SK-N-SH (cell line): ENCODE results near the gene SSBP2.

ENCODE experiments used
- CTCF ChIP-seq: fragments of 200-600 bp; sonication (generic); IDR thresholded peaks from 2 replicates; pipeline ENCODE4 v1.6.1; 2017; ENCODE audit warnings: antibody characterized with exemption, mild to moderate bottlenecking, moderate library complexity
- EP300 ChIP-seq, 2 experiments: IDR thresholded peaks; 2 replicates each; pipeline versions ENCODE4 v1.4.0 to v1.6.1; 2012; ENCODE audit warnings: borderline replicate concordance in 1 of 2, low read depth in 1 of 2, low read length in 1 of 2
- EZH2phosphoT487 ChIP-seq: fragments of 200-600 bp; sonication (generic); IDR thresholded peaks from 2 replicates; pipeline ENCODE4 v1.6.1; 2017; ENCODE audit warnings: low read depth, mixed run types, mild to moderate bottlenecking, antibody characterized with exemption, moderate library complexity, borderline replicate concordance
- MAX ChIP-seq: IDR thresholded peaks from 2 replicates; pipeline ENCODE4 v1.4.0; 2012; ENCODE audit warnings: low read depth
- POLR2AphosphoS5 ChIP-seq: IDR thresholded peaks from 2 replicates; pipeline ENCODE4 v1.6.1; 2012; ENCODE audit warnings: low read depth, low read length
- RFX5 ChIP-seq: IDR thresholded peaks from 2 replicates; pipeline ENCODE4 v1.6.1; 2012; ENCODE audit warnings: mild to moderate bottlenecking, improper control_type of control experiment, low read length
- RXRA ChIP-seq: IDR thresholded peaks from 2 replicates; pipeline ENCODE4 v1.4.0; 2012; ENCODE audit warnings: low read depth, mild to moderate bottlenecking, borderline replicate concordance
- TAF1 ChIP-seq: IDR thresholded peaks from 2 replicates; pipeline ENCODE4 v1.6.1; 2012; ENCODE audit warnings: low read depth, mild to moderate bottlenecking, low read length, moderate library complexity, borderline replicate concordance
- YY1 ChIP-seq: IDR thresholded peaks from 2 replicates; pipeline ENCODE4 v1.4.0; 2012; ENCODE audit warnings: low read depth, mild to moderate bottlenecking
- ZBTB33 ChIP-seq: IDR thresholded peaks from 2 replicates; pipeline ENCODE4 v1.4.0; 2012; ENCODE audit warnings: low read depth, borderline replicate concordance
- TF ChIP-seq, protein P1 (sequence below): IDR thresholded peaks from 2 replicates; pipeline ENCODE4 v1.6.1; 2012; ENCODE audit warnings: mild to moderate bottlenecking, low read depth, low read length, moderate library complexity

DNA sequence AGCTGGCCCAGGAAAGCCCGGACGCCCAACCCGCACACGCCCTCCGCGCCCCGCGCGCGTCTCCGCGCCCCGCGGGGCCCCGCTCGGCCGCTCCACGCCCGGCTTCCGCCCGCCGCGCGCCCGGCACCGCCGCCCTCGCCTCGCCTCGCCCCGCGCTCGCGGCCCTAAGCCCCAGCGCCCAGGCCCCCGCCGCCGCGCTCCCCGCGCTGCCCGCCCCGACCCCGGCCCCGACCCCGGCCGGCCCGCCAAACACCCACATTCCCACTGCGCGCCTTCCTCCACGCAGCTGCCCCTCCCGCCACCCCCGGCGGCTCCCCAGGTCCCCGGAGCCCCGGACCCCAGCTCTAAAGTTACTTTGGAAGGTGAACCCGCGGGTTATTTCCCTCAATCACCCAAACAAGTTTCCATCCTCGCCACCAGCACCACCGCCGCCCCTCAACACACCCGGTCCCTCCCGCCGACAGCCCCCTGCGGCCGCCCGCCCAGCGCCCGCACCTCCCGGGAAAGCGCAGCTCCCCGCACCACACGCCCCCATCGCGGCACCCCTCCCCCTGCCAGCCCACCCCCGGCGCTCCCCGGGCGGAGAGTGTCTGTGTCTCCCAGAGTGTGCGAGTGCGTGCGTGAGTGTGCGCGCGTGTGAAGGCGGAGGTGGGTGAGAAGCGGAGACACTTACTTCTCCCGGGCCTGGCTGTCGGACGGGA lies 439 bp downstream of the SSBP2 start:
- TF ChIP-seq ZBTB33 (no peak), CTCF (no peak), POLR2AphosphoS5 (no peak), EZH2phosphoT487 (no peak), YY1 (no peak), TAF1 (no peak), MAX (no peak), RXRA (no peak), RFX5 (no peak), EP300 (IDR thresholded peaks at IDR 0.05; ENCODE audit: borderline replicate concordance in 1 of 2, low read depth in 1 of 2, low read length in 1 of 2) (no peak)
- TF ChIP-seq, protein P1, sequence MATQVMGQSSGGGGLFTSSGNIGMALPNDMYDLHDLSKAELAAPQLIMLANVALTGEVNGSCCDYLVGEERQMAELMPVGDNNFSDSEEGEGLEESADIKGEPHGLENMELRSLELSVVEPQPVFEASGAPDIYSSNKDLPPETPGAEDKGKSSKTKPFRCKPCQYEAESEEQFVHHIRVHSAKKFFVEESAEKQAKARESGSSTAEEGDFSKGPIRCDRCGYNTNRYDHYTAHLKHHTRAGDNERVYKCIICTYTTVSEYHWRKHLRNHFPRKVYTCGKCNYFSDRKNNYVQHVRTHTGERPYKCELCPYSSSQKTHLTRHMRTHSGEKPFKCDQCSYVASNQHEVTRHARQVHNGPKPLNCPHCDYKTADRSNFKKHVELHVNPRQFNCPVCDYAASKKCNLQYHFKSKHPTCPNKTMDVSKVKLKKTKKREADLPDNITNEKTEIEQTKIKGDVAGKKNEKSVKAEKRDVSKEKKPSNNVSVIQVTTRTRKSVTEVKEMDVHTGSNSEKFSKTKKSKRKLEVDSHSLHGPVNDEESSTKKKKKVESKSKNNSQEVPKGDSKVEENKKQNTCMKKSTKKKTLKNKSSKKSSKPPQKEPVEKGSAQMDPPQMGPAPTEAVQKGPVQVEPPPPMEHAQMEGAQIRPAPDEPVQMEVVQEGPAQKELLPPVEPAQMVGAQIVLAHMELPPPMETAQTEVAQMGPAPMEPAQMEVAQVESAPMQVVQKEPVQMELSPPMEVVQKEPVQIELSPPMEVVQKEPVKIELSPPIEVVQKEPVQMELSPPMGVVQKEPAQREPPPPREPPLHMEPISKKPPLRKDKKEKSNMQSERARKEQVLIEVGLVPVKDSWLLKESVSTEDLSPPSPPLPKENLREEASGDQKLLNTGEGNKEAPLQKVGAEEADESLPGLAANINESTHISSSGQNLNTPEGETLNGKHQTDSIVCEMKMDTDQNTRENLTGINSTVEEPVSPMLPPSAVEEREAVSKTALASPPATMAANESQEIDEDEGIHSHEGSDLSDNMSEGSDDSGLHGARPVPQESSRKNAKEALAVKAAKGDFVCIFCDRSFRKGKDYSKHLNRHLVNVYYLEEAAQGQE: no peak
